ENCODE measurements around the gene MS4A7. TPM values are rescaled to one million over a fixed set of nuclear protein-coding genes. Genes with fewer than 3 reads are reported as not detected.

Gene MS4A7
- total RNA-seq, 1 donor = not detected

- peak; percentile 51 for TF ChIP-seq CTCF (IDR thresholded peaks at IDR 0.05; ENCODE audit: insufficient read depth, low read length)
- no peak overlapping the region for H3K4me3 ChIP-seq (ENCODE audit: low read depth, low read length)
- DNase-seq (ENCODE audit: low read depth) = peak; percentile 2
Measured at GRCh38 chr11:60343094-60343704, 35.1 kb upstream of the MS4A7 start.

- no peak for DNase-seq (ENCODE audit: low read depth)
- no peak overlapping the region for H3K4me3 ChIP-seq (ENCODE audit: low read depth, low read length)
- TF ChIP-seq CTCF (IDR thresholded peaks at IDR 0.05; ENCODE audit: insufficient read depth, low read length) = no peak
Measured at GRCh38 chr11:60344146-60344545, 34.2 kb upstream of the MS4A7 start.

GRCh38 chr11:60345489-60345888 lies 32.8 kb upstream of the MS4A7 start:
- no peak for DNase-seq (ENCODE audit: low read depth)
- no peak overlapping the region for H3K4me3 ChIP-seq (ENCODE audit: low read depth, low read length)
- no peak for TF ChIP-seq CTCF (IDR thresholded peaks at IDR 0.05; ENCODE audit: insufficient read depth, low read length)

GRCh38 chr11:60347084-60347797 lies 31.1 kb upstream of the MS4A7 start:
- no peak for TF ChIP-seq CTCF (IDR thresholded peaks at IDR 0.05; ENCODE audit: insufficient read depth, low read length)
- no peak overlapping the region for H3K4me3 ChIP-seq (ENCODE audit: low read depth, low read length)
- no peak for DNase-seq (ENCODE audit: low read depth)

- no peak overlapping the region for H3K4me3 ChIP-seq (ENCODE audit: low read depth, low read length)
- TF ChIP-seq CTCF (IDR thresholded peaks at IDR 0.05; ENCODE audit: insufficient read depth, low read length) = no peak
- no peak for DNase-seq (ENCODE audit: low read depth)
Measured at GRCh38 chr11:60348116-60348515, 30.2 kb upstream of the MS4A7 start.

GRCh38 chr11:60349990-60350389 lies 28.3 kb upstream of the MS4A7 start:
- no peak for DNase-seq (ENCODE audit: low read depth)
- H3K4me3 ChIP-seq (ENCODE audit: low read depth, low read length) = no peak overlapping the region
- no peak for TF ChIP-seq CTCF (IDR thresholded peaks at IDR 0.05; ENCODE audit: insufficient read depth, low read length)

Measured in fibroblast of the aortic adventitia (primary cell).